ENCODE results near the gene ADORA1. TPM values are rescaled to one million over a fixed set of nuclear protein-coding genes. Genes with fewer than 3 reads are reported as not detected.

ADORA1 gene
- total RNA-seq, 1 donor: 0.72 TPM

GRCh38 chr1:203088441-203088840, 39.1 kb upstream of the ADORA1 start:
- TF ChIP-seq, protein P1, sequence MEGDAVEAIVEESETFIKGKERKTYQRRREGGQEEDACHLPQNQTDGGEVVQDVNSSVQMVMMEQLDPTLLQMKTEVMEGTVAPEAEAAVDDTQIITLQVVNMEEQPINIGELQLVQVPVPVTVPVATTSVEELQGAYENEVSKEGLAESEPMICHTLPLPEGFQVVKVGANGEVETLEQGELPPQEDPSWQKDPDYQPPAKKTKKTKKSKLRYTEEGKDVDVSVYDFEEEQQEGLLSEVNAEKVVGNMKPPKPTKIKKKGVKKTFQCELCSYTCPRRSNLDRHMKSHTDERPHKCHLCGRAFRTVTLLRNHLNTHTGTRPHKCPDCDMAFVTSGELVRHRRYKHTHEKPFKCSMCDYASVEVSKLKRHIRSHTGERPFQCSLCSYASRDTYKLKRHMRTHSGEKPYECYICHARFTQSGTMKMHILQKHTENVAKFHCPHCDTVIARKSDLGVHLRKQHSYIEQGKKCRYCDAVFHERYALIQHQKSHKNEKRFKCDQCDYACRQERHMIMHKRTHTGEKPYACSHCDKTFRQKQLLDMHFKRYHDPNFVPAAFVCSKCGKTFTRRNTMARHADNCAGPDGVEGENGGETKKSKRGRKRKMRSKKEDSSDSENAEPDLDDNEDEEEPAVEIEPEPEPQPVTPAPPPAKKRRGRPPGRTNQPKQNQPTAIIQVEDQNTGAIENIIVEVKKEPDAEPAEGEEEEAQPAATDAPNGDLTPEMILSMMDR (IDR thresholded peaks at IDR 0.05; ENCODE audit: insufficient read depth, low read length): no peak
- H3K4me3 ChIP-seq (ENCODE audit: low read depth, low read length): no peak overlapping the region
- no peak for DNase-seq (ENCODE audit: low read depth)

GRCh38 chr1:203089001-203089650, 38.4 kb upstream of the ADORA1 start:
- H3K4me3 ChIP-seq (ENCODE audit: low read depth, low read length): no peak overlapping the region
- TF ChIP-seq, protein P1 (IDR thresholded peaks at IDR 0.05; ENCODE audit: insufficient read depth, low read length): no peak
- no peak for DNase-seq (ENCODE audit: low read depth)

DNA sequence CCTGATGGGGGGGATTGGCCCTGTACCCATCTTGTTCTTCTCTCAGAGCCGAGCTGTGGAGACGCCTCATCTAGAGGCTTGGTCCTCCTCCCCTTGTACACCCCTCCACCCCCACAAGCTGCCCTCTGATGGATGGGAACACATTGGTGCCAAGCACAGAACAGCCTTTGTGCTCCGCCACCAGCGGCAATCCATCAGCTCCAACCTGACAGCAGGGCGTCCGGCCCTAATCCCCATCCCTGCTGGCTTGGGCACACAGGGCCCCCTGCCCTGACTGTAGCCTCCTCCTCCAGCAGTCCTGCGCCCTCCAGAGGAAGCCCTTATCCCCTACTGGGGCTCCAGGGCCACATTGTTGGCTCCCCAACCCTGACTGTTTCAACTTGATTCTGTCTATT, 37.9 kb upstream of the ADORA1 start:
- TF ChIP-seq, protein P1 (IDR thresholded peaks at IDR 0.05; ENCODE audit: insufficient read depth, low read length): no peak
- no peak for DNase-seq (ENCODE audit: low read depth)

DNA sequence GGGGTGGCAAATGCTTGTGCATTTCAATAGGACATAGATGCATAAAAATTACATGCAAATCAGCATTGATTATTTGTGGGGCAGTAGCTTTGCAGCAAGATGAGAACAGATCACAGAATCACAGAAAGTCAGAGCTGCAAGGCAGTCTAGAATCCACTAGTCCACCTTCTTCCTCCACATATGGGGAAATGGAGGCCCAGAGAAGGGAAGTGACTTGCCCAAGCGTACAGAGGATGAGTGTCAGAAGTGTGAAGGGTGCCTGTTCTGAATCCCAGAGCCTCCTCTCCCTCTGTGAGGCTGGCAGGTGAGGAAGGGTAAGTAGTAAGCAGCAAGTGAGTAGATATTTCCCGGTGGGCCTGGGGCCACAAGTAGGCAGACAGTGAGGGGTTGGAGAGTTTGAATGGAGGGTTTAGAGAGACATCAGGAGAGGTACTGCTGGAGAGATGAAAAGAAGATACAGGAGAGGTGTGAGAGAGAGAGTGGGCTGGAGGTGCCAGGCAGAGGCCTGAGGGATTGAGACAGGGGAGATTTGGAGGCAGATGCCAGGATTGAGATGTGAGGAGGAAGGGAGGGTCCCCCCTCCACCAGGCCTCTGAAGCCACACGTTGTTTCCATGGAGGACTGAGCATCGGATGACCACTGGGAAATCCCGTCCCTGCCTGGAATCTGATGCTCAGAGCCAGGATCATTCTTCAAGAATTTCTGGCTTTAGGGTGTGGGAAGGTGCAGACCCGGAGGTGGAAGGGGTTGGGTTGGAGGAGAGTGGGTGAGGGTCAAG, 36.9 kb upstream of the ADORA1 start:
- H3K4me3 ChIP-seq (ENCODE audit: low read depth, low read length): no peak overlapping the region
- DNase-seq (ENCODE audit: low read depth): no peak
- TF ChIP-seq, protein P1 (IDR thresholded peaks at IDR 0.05; ENCODE audit: insufficient read depth, low read length): no peak

More for the DNA sequence above, 37.9 kb upstream of the ADORA1 start:
- H3K4me3 ChIP-seq (ENCODE audit: low read depth, low read length): no peak overlapping the region

DNA sequence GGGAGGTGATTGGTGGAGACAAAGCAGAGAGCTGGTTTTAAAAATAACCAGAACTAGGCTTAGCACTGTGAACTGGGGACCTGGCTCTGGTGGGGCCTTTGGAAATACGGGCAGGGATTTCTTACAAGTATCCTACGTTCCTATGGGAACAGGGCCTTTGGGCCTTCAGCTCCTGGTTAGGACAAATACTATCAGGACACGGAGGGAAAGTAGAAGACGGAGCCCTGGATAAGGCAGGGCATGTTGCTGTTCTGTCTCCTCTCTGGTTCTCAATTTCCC, 36.4 kb upstream of the ADORA1 start:
- no peak for DNase-seq (ENCODE audit: low read depth)
- TF ChIP-seq, protein P1 (IDR thresholded peaks at IDR 0.05; ENCODE audit: insufficient read depth, low read length): no peak
- no peak overlapping the region for H3K4me3 ChIP-seq (ENCODE audit: low read depth, low read length)

- H3K4me3 ChIP-seq (ENCODE audit: low read depth, low read length): no peak overlapping the region
- TF ChIP-seq, protein P1 (IDR thresholded peaks at IDR 0.05; ENCODE audit: insufficient read depth, low read length): no peak
- DNase-seq (ENCODE audit: low read depth): no peak
Measured at GRCh38 chr1:203091761-203092330, 35.7 kb upstream of the ADORA1 start.
